Hepatocyte (in vitro differentiated cells): ENCODE measurements around the gene KRTAP6-3. TPM values are rescaled to one million over a fixed set of nuclear protein-coding genes. Genes with fewer than 3 reads are reported as not detected.

Experiments used
- DNase-seq: peaks from one replicate; pipeline ENCODE4 v3.0.0-alpha.2; 2016; ENCODE audit warnings: low spot score
- H2AFZ ChIP-seq: fragments of 200-600 bp; sonication (generic); 2 replicates; pipeline ENCODE4 v1.6.0; 2016; ENCODE audit warnings: antibody characterized with exemption, mild to moderate bottlenecking
- H3K27ac ChIP-seq: fragments of 200-600 bp; sonication (generic); 2 replicates; pipeline ENCODE4 v1.5.1; 2016; ENCODE audit warnings: mild to moderate bottlenecking
- H3K27me3 ChIP-seq: fragments of 200-600 bp; sonication (generic); 2 replicates; pipeline ENCODE4 v1.6.1; 2016
- H3K36me3 ChIP-seq: fragments of 200-600 bp; sonication (generic); replicated peaks from 2 replicates; pipeline ENCODE4 v1.5.1; 2016; ENCODE audit warnings: low read depth; ENCODE audit not compliant: insufficient read depth
- H3K4me1 ChIP-seq: fragments of 200-600 bp; sonication (generic); 2 replicates; pipeline ENCODE4 v1.5.1; 2016; ENCODE audit warnings: mild to moderate bottlenecking, moderate library complexity; ENCODE audit not compliant: insufficient read depth
- H3K4me2 ChIP-seq: fragments of 200-600 bp; sonication (generic); 2 replicates; pipeline ENCODE4 v1.6.0; 2016
- H3K4me3 ChIP-seq: fragments of 200-600 bp; sonication (generic); 2 replicates; pipeline ENCODE4 v1.5.1; 2016; ENCODE audit warnings: mild to moderate bottlenecking
- H3K79me2 ChIP-seq: fragments of 200-600 bp; sonication (generic); 2 replicates; pipeline ENCODE4 v1.6.0; 2017; ENCODE audit warnings: mild to moderate bottlenecking
- H3K9me2 ChIP-seq: fragments of 200-600 bp; sonication (generic); replicated peaks from 2 replicates; pipeline ENCODE4 v1.6.0; 2017; ENCODE audit warnings: mild to moderate bottlenecking; ENCODE audit not compliant: insufficient read depth
- H3K9me3 ChIP-seq: fragments of 200-600 bp; sonication (generic); 2 replicates; pipeline ENCODE4 v1.5.1; 2016; ENCODE audit warnings: low read depth, mild to moderate bottlenecking
- H4K20me1 ChIP-seq: fragments of 200-600 bp; sonication (generic); 2 replicates; pipeline ENCODE4 v1.6.0; 2016; ENCODE audit warnings: mild to moderate bottlenecking; ENCODE audit not compliant: insufficient read depth, poor library complexity, severe bottlenecking
- EZH2 ChIP-seq: fragments of 200-600 bp; sonication (generic); IDR thresholded peaks from 2 replicates; pipeline ENCODE4 v1.6.1; 2016; ENCODE audit warnings: antibody characterized with exemption, mild to moderate bottlenecking, borderline replicate concordance
- EZH2phosphoT487 ChIP-seq: fragments of 200-600 bp; sonication (generic); IDR thresholded peaks from one replicate; pipeline ENCODE4 v1.6.1; 2018; ENCODE audit warnings: antibody characterized with exemption, mild to moderate bottlenecking, low read depth, moderate library complexity; ENCODE audit not compliant: unreplicated experiment, severe bottlenecking
- WGBS: methylation state at CpG from one replicate; pipeline ENCODE4 v1.1.6; 2016; ENCODE audit warnings: low lambda C conversion rate; ENCODE audit errors: missing lambda C conversion rate; 5-methylcytosine and 5-hydroxymethylcytosine counted together
- polyA plus RNA-seq: library from polyadenylated mRNA; unstranded; fragments of >200 nt; fragmentation: Nextera tagmentation; extraction: Ambion mirVana; gene quantifications from 2 replicates; pipeline ENCODE4 v1.2.1, GENCODE V29; 2016
- total RNA-seq: library from RNA; depleted of rRNA; stranded (reverse); fragments of >200 nt; gene quantifications from 2 replicates; pipeline ENCODE4 v1.2.3, GENCODE V29; 2014
- TF ChIP-seq, protein P1 (sequence below): fragments of 200-600 bp; sonication (generic); IDR thresholded peaks from 2 replicates; pipeline ENCODE4 v1.5.1; 2016; ENCODE audit warnings: antibody characterized with exemption, mild to moderate bottlenecking; ENCODE audit not compliant: poor library complexity

KRTAP6-3 gene
- total and polyA plus RNA-seq, 2 experiments from 2014 or later, result not detected

GRCh38 chr21:30629200-30629599, 37.0 kb downstream of the KRTAP6-3 start:
- 61% methylated on average over 1 of the region's 1 CpG for WGBS
- Histone ChIP-seq H3K4me3 (no peak overlapping the region), H3K4me1 (no peaks in the 10 kb centered on the region), H2AFZ (no peak overlapping the region), H3K36me3 (no peaks in the 10 kb centered on the region), H3K9me3 (no peaks in the 10 kb centered on the region), H3K79me2 (no peaks in the 10 kb centered on the region), H3K9me2 (no peaks in the 10 kb centered on the region), H3K27ac (no peak overlapping the region), H3K4me2 (no peak overlapping the region), H4K20me1 (no peaks in the 10 kb centered on the region), H3K27me3 (no peaks in the 10 kb centered on the region)
- TF ChIP-seq, protein P1, sequence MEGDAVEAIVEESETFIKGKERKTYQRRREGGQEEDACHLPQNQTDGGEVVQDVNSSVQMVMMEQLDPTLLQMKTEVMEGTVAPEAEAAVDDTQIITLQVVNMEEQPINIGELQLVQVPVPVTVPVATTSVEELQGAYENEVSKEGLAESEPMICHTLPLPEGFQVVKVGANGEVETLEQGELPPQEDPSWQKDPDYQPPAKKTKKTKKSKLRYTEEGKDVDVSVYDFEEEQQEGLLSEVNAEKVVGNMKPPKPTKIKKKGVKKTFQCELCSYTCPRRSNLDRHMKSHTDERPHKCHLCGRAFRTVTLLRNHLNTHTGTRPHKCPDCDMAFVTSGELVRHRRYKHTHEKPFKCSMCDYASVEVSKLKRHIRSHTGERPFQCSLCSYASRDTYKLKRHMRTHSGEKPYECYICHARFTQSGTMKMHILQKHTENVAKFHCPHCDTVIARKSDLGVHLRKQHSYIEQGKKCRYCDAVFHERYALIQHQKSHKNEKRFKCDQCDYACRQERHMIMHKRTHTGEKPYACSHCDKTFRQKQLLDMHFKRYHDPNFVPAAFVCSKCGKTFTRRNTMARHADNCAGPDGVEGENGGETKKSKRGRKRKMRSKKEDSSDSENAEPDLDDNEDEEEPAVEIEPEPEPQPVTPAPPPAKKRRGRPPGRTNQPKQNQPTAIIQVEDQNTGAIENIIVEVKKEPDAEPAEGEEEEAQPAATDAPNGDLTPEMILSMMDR, result no peak
- TF ChIP-seq EZH2phosphoT487, result no peak
- DNase-seq, result no peak

GRCh38 chr21:30634906-30635305, 42.7 kb downstream of the KRTAP6-3 start, which contains the start of gene KRTAP20-2:
Gene KRTAP20-2 (plus strand): TSS chr21:30635206. CDS start chr21:30635264, 58 bp downstream.
- no peaks in the 10 kb centered on the region for H3K9me2 ChIP-seq
- no peak for DNase-seq
- no peak within 1 kb of the TSS for H3K27ac ChIP-seq
- no peak within 1 kb of the TSS for H3K4me2 ChIP-seq
- H3K79me2 ChIP-seq, result no peaks in the 10 kb centered on the region
- no peak within 1 kb of the TSS for H3K4me3 ChIP-seq
- H2AFZ ChIP-seq, result no peak within 1 kb of the TSS
- 74% methylated on average over 1 of the region's 1 CpG for WGBS
- H3K4me1 ChIP-seq, result no peaks in the 10 kb centered on the region
- no peaks in the 10 kb centered on the region for H3K9me3 ChIP-seq
- no peaks in the 10 kb centered on the region for H3K36me3 ChIP-seq
- TF ChIP-seq EZH2 (no peak), EZH2phosphoT487 (no peak)
- TF ChIP-seq, protein P1, result no peak
- no peaks in the 10 kb centered on the region for H3K27me3 ChIP-seq
- H4K20me1 ChIP-seq, result no peaks in the 10 kb centered on the region

DNA sequence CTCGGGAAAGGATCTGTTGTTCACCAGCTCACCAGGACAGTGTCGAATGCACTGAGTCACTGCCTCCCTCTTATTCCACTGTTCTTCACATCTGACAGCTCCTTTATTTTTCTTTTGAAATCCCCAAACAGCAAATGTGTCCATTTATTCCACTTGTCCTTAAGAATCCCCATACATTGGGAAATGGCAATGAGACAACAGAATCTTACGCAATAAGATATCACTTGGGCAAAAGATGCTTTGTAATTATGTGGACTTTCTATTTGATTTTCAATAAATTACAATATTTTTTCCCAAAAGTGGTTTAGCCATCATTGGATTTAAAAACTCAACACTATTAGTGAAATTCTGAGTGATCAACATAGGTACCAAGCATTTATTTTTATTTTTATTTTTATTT, 46.4 kb downstream of the KRTAP6-3 start:
- DNase-seq, result no peak
- H3K9me2 ChIP-seq, result no peaks in the 10 kb centered on the region
- no peaks in the 10 kb centered on the region for H3K79me2 ChIP-seq
- no peaks in the 10 kb centered on the region for H3K27me3 ChIP-seq
- no peak overlapping the region for H3K4me3 ChIP-seq
- no peaks in the 10 kb centered on the region for H3K36me3 ChIP-seq
- WGBS, result 91% methylated on average over 3 of the region's 3 CpGs
- TF ChIP-seq, protein P1, result no peak
- TF ChIP-seq EZH2 (no peak), EZH2phosphoT487 (no peak)
- no peaks in the 10 kb centered on the region for H3K4me1 ChIP-seq
- H3K9me3 ChIP-seq, result no peaks in the 10 kb centered on the region
- H3K4me2 ChIP-seq, result no peak overlapping the region
- H4K20me1 ChIP-seq, result no peaks in the 10 kb centered on the region
- H3K27ac ChIP-seq, result no peak overlapping the region
- H2AFZ ChIP-seq, result no peak overlapping the region

GRCh38 chr21:30642564-30642963, 50.3 kb downstream of the KRTAP6-3 start, which contains the start of gene KRTAP20-3:
Gene KRTAP20-3 (plus strand): TSS chr21:30642864.
- Histone ChIP-seq H3K27ac (no peak within 1 kb of the TSS), H3K4me1 (no peaks in the 10 kb centered on the region), H3K9me2 (no peaks in the 10 kb centered on the region), H3K79me2 (no peaks in the 10 kb centered on the region), H4K20me1 (no peaks in the 10 kb centered on the region), H3K4me3 (no peak within 1 kb of the TSS), H3K9me3 (no peaks in the 10 kb centered on the region), H3K4me2 (no peak within 1 kb of the TSS), H3K36me3 (no peaks in the 10 kb centered on the region), H3K27me3 (no peaks in the 10 kb centered on the region), H2AFZ (no peak within 1 kb of the TSS)
- TF ChIP-seq EZH2phosphoT487, result no peak
- TF ChIP-seq, protein P1, result no peak
- no peak for TF ChIP-seq EZH2
- WGBS, result 96% methylated on average over 2 of the region's 2 CpGs
- no peak for DNase-seq
